Stimulated activated CD8-positive, alpha-beta memory T cell treated with anti-CD3 and anti-CD28 coated beads, Interleukin-12 subunit alpha, Interleukin-12 subunit beta, amount 100 ng/mL, for 24 hours (primary cell): ENCODE data around the gene ACP6.
"Not testable (repeated sequence)": the region's sequence is repeated elsewhere in the genome, so short reads cannot be mapped to it uniquely, and the experiment has no call there.

Experiments used
- DNase-seq: peaks from one replicate; pipeline ENCODE4 v3.0.0-alpha.2; 2020; ENCODE audit errors: extremely low read depth

The ACP6 gene

GRCh38 chr1:147620543-147620942, 49.8 kb downstream of the ACP6 start:
- no peak for DNase-seq

GRCh38 chr1:147619741-147620140, 50.6 kb downstream of the ACP6 start:
- DNase-seq, result no peak

GRCh38 chr1:147618771-147619170, 51.6 kb downstream of the ACP6 start:
- no peak for DNase-seq

GRCh38 chr1:147618077-147618569, 52.2 kb downstream of the ACP6 start:
- DNase-seq, result no peak

- not testable (repeated sequence) for DNase-seq
These were observed 55.4 kb downstream of the ACP6 start for GRCh38 chr1:147614966-147615365.

- DNase-seq, result no peak
These were observed 56.8 kb downstream of the ACP6 start for GRCh38 chr1:147613506-147613905.

GRCh38 chr1:147612366-147612765, 58.0 kb downstream of the ACP6 start:
- DNase-seq, result no peak

- no peak for DNase-seq
These were observed 58.7 kb downstream of the ACP6 start for GRCh38 chr1:147611586-147611985.

- no peak for DNase-seq
These were observed 59.3 kb downstream of the ACP6 start for GRCh38 chr1:147611021-147611426.

- DNase-seq, result no peak
These were observed 61.0 kb downstream of the ACP6 start for GRCh38 chr1:147609358-147609757.

GRCh38 chr1:147608596-147608995, 61.7 kb downstream of the ACP6 start:
- no peak for DNase-seq

- DNase-seq, result no peak
These were observed 64.7 kb downstream of the ACP6 start for GRCh38 chr1:147605591-147605990.

- DNase-seq, result no peak
These were observed 66.3 kb downstream of the ACP6 start for GRCh38 chr1:147603986-147604385.

GRCh38 chr1:147600119-147601111, 69.9 kb downstream of the ACP6 start:
- no peak for DNase-seq

- DNase-seq, result peak; percentile 96
These were observed 70.8 kb downstream of the ACP6 start for GRCh38 chr1:147599362-147600118.

GRCh38 chr1:147598621-147599361, 71.5 kb downstream of the ACP6 start:
- peak; percentile 14 for DNase-seq

GRCh38 chr1:147597010-147597409, 73.3 kb downstream of the ACP6 start:
- DNase-seq, result no peak
